DND-41 (cell line): Measurements from ENCODE around the gene MYO1D.

Experiments
- ATAC-seq: fragments of 200-7000 bp; cut with Tn5 transposase; 3 replicates; pipeline ENCODE4 v1.9.1; 2021; ENCODE audit warnings: low read depth; ENCODE audit not compliant: insufficient read depth
- DNase-seq: peaks from one replicate; pipeline ENCODE4 v3.0.0-alpha.2; 2020
- H2AFZ ChIP-seq: 2 replicates; pipeline ENCODE4 v1.6.0; 2012; ENCODE audit warnings: low read depth, low read length
- H3K27ac ChIP-seq: 2 replicates; pipeline ENCODE4 v1.5.1; 2012; ENCODE audit warnings: low read length, inconsistent platforms
- H3K27me3 ChIP-seq: fragments of 200-600 bp; sonication (generic); 2 replicates; pipeline ENCODE4 v1.6.0; 2012; ENCODE audit warnings: low read length, mild to moderate bottlenecking, inconsistent platforms; ENCODE audit not compliant: insufficient read depth, poor library complexity
- H3K36me3 ChIP-seq: 2 replicates; pipeline ENCODE4 v1.5.1; 2012; ENCODE audit warnings: low read length, inconsistent platforms; ENCODE audit not compliant: insufficient read depth
- H3K4me1 ChIP-seq: 2 replicates; pipeline ENCODE4 v1.5.1; 2012; ENCODE audit warnings: mild to moderate bottlenecking, low read length; ENCODE audit not compliant: insufficient read depth
- H3K4me2 ChIP-seq: 2 replicates; pipeline ENCODE4 v1.6.0; 2012; ENCODE audit warnings: mild to moderate bottlenecking, moderate library complexity, low read length, inconsistent platforms; ENCODE audit not compliant: insufficient read depth
- H3K4me3 ChIP-seq, 2 experiments: fragments of 200-600 bp in 1 of 2; shearing (Covaris generic) in 1 of 2; 2 replicates each; pipeline ENCODE4 v1.5.1; 2012 to 2016; ENCODE audit warnings: inconsistent platforms in 2 of 2, low read length in 2 of 2, mild to moderate bottlenecking in 2 of 2, low read depth in 1 of 2, moderate library complexity in 1 of 2
- H3K79me2 ChIP-seq: 2 replicates; pipeline ENCODE4 v1.6.0; 2012; ENCODE audit warnings: low read length, inconsistent platforms; ENCODE audit not compliant: insufficient read depth
- H3K9ac ChIP-seq: 2 replicates; pipeline ENCODE4 v1.6.0; 2012; ENCODE audit warnings: low read depth, mild to moderate bottlenecking, inconsistent platforms, low read length, moderate library complexity
- H3K9me3 ChIP-seq: 2 replicates; pipeline ENCODE4 v1.5.1; 2012; ENCODE audit warnings: low read length, moderate library complexity, mild to moderate bottlenecking, inconsistent platforms; ENCODE audit not compliant: insufficient read depth, severe bottlenecking
- H4K20me1 ChIP-seq: 2 replicates; pipeline ENCODE4 v1.6.0; 2012; ENCODE audit warnings: low read length; ENCODE audit not compliant: insufficient read depth
- CTCF ChIP-seq: IDR thresholded peaks from 2 replicates; pipeline ENCODE4 v1.5.1; 2012; ENCODE audit warnings: borderline replicate concordance, low read length, moderate library complexity, mild to moderate bottlenecking; ENCODE audit not compliant: poor library complexity, severe bottlenecking; ENCODE audit errors: extremely low read depth
- EZH2 ChIP-seq: IDR thresholded peaks from 3 replicates; pipeline ENCODE4 v1.6.1; 2012; ENCODE audit warnings: borderline replicate concordance, low read depth, mild to moderate bottlenecking, moderate library complexity, low read length, inconsistent platforms; ENCODE audit not compliant: severe bottlenecking

MYO1D gene

GRCh38 chr17:32504166-32504990, 372.5 kb downstream of the MYO1D start:
- Histone ChIP-seq H3K27ac (peak overlapping the region; percentile 78), H3K4me1 (peaks cover 28% of the 10 kb centered on the region), H3K79me2 (no peaks in the 10 kb centered on the region), H3K36me3 (no peaks in the 10 kb centered on the region), H3K9ac (peak overlapping the region; percentile 27), H4K20me1 (no peaks in the 10 kb centered on the region), H3K9me3 (no peaks in the 10 kb centered on the region), H2AFZ (peak overlapping the region; percentile 32; the same call in 1 of the 2 replicates), H3K4me2 (peak overlapping the region; percentile 47), H3K4me3 (0 out of 4 replicates have a peak overlapping the region, but pooled peaks of 1 of the 2 experiments have one; percentile 4), H3K27me3 (no peaks in the 10 kb centered on the region)
- no peak for ATAC-seq
- DNase-seq: peak; percentile 31
- TF ChIP-seq EZH2: no peak
- no peak for TF ChIP-seq CTCF

- H4K20me1 ChIP-seq: no peaks in the 10 kb centered on the region
- H3K4me3 ChIP-seq: no peak overlapping the region
- no peaks in the 10 kb centered on the region for H3K27me3 ChIP-seq
- H3K36me3 ChIP-seq: no peaks in the 10 kb centered on the region
- H3K9ac ChIP-seq: peak overlapping the region; percentile 40
- H3K79me2 ChIP-seq: no peaks in the 10 kb centered on the region
- peaks cover 28% of the 10 kb centered on the region for H3K4me1 ChIP-seq
- TF ChIP-seq CTCF (no peak), EZH2 (no peak)
- peak overlapping the region; percentile 78 for H3K27ac ChIP-seq
- ATAC-seq (peak; percentile 98), DNase-seq (peak; percentile 82)
- H3K9me3 ChIP-seq: no peaks in the 10 kb centered on the region
- peak overlapping the region; percentile 47 for H3K4me2 ChIP-seq
- peak overlapping the region; percentile 47 for H2AFZ ChIP-seq
These were observed 373.4 kb downstream of the MYO1D start for GRCh38 chr17:32503251-32504165.

GRCh38 chr17:32502710-32503109, 374.2 kb downstream of the MYO1D start:
- Histone ChIP-seq H4K20me1 (no peaks in the 10 kb centered on the region), H3K9me3 (no peaks in the 10 kb centered on the region), H3K9ac (peak overlapping the region; percentile 40), H3K36me3 (no peaks in the 10 kb centered on the region), H2AFZ (peak overlapping the region; percentile 47; the same call in 1 of the 2 replicates), H3K27me3 (no peaks in the 10 kb centered on the region), H3K79me2 (no peaks in the 10 kb centered on the region), H3K4me1 (peaks cover 28% of the 10 kb centered on the region), H3K4me2 (no peak overlapping the region), H3K4me3 (no peak overlapping the region), H3K27ac (peak overlapping the region; percentile 78)
- ATAC-seq: no peak
- no peak for DNase-seq
- no peak for TF ChIP-seq CTCF
- TF ChIP-seq EZH2: no peak
